NCI-H1417 (cell line): Measurements from ENCODE around the gene FOLH1.
"Not testable (repeated sequence)": the region's sequence is repeated elsewhere in the genome, so short reads cannot be mapped to it uniquely, and the experiment has no call there.

Source experiments
- DNase-seq, 3 experiments: peaks; one replicate each; lab custom pipeline; 2025; lab: John Stamatoyannopoulos, UW

FOLH1 gene

GRCh38 chr11:49208006-49208721 lies at the start of gene FOLH1:
FOLH1 (minus strand) TSS chr11:49208602; CDS start chr11:49208409, 193 bp downstream.
- DNase-seq, result no peak

DNA sequence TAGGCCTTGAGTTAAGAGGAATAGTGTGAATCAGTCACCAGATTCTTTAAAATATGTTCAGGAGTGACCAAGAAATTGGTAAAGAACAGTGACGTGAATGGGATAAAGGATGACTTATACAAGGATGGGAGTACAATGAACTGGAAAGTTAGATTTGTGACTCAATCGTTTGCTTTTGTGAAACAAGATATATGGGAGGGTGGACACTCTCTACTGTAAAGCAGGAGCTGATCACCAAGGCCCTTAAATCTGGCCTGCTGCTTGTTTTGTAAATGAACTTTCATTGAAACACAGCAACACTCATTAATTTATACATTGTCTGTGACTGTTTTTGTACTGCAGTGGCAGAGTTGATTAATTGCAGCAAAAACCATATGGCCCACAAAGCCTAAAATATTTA lies 46.7 kb upstream of the FOLH1 start:
- not testable (repeated sequence) for DNase-seq

DNA sequence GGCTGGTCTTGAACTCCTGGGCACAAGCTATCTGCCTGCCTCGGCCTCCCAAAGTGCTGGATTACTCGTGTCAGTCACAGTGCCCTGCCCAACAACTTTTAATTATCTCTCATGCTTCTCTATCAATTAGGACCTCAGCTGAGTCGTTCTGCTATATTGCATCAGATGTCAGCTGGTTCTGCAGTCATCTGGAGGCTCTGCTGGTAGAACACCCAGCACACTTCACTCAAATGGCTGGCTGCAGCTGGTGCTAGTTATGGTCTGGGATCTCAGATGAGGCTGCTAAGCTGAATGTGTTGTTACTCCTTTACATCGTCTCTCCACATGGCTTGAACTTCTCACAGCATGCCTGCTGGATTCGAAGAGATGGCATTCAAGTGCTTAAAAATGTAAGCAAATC lies 42.8 kb upstream of the FOLH1 start:
- not testable (repeated sequence) for DNase-seq

- not testable (repeated sequence) for DNase-seq
These were observed 42.2 kb upstream of the FOLH1 start for GRCh38 chr11:49250398-49251115.

DNA sequence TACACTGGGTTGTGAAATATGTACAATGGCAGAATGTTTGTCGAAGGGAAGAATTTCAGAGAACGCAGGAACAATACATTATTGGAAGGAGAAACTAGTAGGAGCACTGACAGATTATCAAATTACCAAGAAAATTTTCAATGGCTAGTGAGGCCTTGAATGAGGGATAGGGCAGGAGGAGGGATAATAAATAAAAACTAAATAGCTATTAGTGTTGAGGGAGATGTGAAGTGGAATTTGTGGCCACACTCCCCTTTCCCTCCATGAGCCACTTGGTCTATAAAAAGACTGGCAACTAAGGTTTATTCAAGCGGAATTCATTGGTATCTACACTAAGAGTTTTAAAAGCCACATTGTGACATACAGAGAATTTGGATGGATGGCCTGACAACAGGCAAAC lies 41.0 kb upstream of the FOLH1 start:
- DNase-seq, result not testable (repeated sequence)

DNA sequence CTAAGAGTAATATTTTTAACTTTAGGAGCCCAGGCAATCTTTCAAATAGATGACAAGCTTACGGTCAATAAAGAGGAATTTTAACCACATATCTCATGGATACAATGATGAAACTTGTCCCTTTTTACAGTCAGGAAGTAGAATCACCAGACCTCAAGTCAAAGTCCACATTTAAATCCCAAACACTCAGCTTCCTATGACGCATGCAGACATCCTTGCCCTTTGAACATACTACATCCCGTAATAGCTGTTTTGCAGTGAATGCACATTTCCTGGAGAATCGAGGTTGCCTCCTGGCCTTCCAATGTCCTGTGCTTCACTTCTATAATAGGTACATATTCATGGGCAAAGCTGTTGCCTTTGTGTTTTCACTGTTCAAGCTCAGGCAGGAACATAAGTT lies 25.3 kb upstream of the FOLH1 start:
- DNase-seq, result not testable (repeated sequence)

DNA sequence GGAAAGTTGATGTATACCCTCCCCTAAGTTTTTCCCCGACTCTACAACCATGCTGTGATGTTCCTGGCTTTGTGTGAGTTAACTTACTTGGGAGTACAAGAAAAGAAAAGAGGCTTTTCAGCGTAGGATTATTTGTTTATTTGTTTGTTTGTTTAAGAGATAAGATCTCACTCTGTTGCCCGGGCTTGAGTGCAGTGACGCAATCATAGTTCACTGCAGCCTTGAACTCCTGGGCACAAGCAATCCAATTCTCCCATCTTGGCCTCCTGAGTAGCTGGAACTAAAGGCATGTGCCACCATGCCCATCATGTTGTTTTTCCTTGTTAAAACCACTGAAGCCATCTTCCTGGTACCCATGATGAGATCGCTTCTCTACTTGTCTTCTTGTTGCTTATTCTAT lies 24.6 kb upstream of the FOLH1 start:
- DNase-seq, result not testable (repeated sequence)

DNA sequence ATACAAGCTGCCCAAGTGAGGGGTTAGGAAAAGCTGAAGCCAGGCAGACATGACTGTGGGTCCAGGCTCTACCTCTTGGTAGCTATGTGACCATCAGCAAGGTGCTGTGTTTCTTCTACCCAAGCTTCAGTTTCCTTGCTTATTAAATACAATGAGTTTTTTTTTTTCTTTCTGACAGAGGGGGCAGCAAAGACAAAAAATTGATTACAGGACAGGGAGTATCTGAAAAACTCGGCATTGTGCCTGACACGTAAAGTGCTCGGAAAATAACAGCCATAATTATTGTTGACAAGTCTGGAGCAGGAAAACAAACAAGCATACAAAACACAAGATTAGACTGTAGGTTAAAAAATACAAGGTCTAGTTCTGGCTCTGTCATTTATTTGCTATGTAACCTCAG lies 23.3 kb upstream of the FOLH1 start:
- not testable (repeated sequence) for DNase-seq

- DNase-seq, result peak in 1 of 3 experiments; percentile 4
These were observed 22.1 kb upstream of the FOLH1 start for GRCh38 chr11:49230534-49230933.

DNA sequence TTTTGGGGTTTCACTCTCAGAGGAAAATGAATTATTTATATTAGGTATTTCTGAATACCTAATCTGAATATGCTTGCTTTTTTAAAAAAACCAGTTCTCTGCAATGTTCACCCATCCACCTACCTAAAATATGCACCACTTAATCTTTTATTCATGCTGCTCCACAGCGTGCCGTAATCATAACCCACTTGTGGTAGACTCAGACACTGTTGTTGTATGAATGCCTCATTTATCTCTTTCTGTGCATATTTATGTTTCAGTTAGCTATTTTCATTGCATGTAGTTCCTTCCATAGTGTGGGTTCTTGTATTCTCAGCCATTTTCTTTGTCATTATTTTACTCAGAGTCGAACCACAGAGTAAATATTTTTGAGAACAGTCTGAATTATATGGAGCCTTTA lies 21.6 kb upstream of the FOLH1 start:
- DNase-seq, result not testable (repeated sequence)

DNA sequence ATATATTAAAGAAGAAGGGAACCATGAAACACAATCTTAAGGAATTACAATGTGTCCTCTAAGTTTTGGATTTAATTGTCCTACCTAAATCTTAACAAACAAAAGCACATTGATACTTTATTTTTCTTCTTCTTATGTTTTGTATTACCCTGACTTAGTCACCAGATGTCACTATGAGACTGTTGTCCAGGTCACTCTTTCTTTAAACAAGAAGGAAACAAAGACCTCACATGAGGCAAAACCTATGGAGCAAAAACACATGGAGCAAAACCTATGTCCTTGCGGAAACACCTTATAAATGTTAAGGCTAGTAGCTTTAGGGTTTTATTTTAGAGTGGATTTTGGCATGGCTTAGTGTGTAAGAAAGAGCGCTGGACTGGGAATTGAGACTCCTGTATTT lies 20.7 kb upstream of the FOLH1 start:
- peak in 1 of 3 experiments; percentile 8 for DNase-seq

- DNase-seq, result not testable (repeated sequence)
These were observed 16.9 kb upstream of the FOLH1 start for GRCh38 chr11:49225255-49225785.

GRCh38 chr11:49221112-49221511 lies 12.7 kb upstream of the FOLH1 start:
- DNase-seq, result no peak

DNA sequence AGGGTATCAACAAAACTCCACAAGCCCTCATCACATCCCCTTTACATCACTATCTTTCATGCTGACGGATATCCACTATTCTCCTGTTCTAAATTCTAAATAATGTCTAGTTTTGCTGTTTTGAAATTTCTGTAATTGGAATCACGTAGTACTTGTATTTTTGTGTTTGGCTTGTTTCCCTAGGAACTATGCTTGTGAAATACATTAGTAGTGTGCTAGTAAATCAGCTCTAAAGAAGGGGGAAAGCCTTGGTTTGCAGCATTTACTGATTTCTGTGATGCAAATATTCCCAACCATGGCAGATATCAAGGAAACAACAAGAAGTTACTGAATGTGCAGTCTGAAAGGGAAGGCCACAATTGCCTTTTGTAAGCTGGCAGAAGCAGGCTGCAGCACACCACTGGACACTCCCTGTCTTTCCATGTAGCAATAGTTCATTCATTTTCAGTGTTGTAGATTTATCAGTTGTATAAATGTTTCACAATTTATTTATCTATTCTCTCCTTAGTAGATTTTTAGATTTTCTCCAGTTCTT lies 4.7 kb upstream of the FOLH1 start:
- no peak for DNase-seq

GRCh38 chr11:49206999-49207398 lies 1.4 kb downstream of the FOLH1 start:
- DNase-seq, result not testable (repeated sequence)

GRCh38 chr11:49202287-49202976 lies 6.0 kb downstream of the FOLH1 start:
- no peak for DNase-seq

DNA sequence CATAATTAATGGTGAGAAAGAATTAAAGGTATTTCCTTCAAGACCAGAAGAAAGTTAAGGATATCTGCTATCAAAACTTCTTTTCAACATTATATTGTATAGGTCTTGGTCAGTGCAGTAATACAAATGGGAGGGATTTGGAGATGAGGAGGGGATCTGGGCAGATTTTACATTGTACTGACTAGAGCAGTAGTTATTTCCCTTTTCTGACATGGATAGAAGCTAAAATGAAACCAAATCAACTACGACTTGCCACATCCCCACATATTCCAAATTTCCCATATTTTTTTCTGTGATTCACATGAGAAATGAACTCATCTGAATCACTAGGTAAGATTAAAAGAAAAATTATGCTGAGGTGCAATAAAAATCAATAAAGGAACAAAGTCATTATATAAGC lies 11.6 kb downstream of the FOLH1 start:
- DNase-seq, result not testable (repeated sequence)

GRCh38 chr11:49196002-49196401 lies 12.4 kb downstream of the FOLH1 start:
- DNase-seq, result not testable (repeated sequence)

DNA sequence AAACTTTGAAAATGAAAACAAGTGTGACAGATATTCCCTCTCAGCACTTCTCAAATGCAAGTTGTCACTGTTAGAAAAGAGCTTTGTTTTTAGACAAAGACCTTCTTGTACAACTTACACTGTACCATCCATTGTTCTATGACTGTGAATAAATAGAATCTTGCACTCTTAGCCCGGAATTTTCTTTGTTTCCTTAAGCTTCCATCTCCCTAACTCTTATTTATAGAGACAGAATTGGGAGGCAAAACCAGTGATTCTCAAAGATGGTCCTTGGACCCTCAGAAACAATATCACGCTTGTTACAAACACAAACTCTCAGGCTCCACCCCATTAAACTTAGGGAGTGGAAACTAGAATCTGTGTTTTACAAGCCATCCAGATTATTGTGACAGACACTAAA lies 18.1 kb downstream of the FOLH1 start:
- DNase-seq, result not testable (repeated sequence)

- DNase-seq, result not testable (repeated sequence)
These were observed 22.2 kb downstream of the FOLH1 start for GRCh38 chr11:49186225-49186624.

- not testable (repeated sequence) for DNase-seq
These were observed 22.8 kb downstream of the FOLH1 start for GRCh38 chr11:49185597-49185996.

- DNase-seq, result not testable (repeated sequence)
These were observed 23.6 kb downstream of the FOLH1 start for GRCh38 chr11:49184756-49185155.
